Ovary (tissue), 9 donors: ENCODE measurements around the gene ORMDL2. TPM values are rescaled to one million over a fixed set of nuclear protein-coding genes. Genes with fewer than 3 reads are reported as not detected.

ENCODE experiments used
- DNase-seq, 5 donors: peaks; one replicate each; pipeline ENCODE4 v3.0.0-alpha.2; 2019 to 2020
- H3K27ac ChIP-seq, 2 donors: fragments of 200-600 bp; one replicate each; pipeline versions ENCODE4 v1.5.1 to v1.8.0; 2019 to 2022
- H3K27me3 ChIP-seq: fragments of 200-600 bp; one replicate; pipeline ENCODE4 v1.8.0; 2022
- H3K36me3 ChIP-seq: fragments of 200-600 bp; sonication (generic); one replicate; pipeline ENCODE4 v1.5.1; 2019
- H3K4me1 ChIP-seq: one replicate; pipeline ENCODE4 v1.8.1; 2013; ENCODE audit warnings: mild to moderate bottlenecking, moderate library complexity; ENCODE audit not compliant: insufficient read depth
- H3K4me3 ChIP-seq: fragments of 200-600 bp; sonication (generic); one replicate; pipeline ENCODE4 v1.5.1; 2017
- H3K9me3 ChIP-seq, 2 donors: fragments of 200-600 bp in 1 of 2; sonication (generic) in 1 of 2; one replicate each; pipeline versions ENCODE4 v1.5.1 to v1.8.1; 2013 to 2019; ENCODE audit warnings: mild to moderate bottlenecking in 1 of 2, moderate library complexity in 1 of 2
- CTCF ChIP-seq, 3 donors: fragments of 450-650 bp in 2 of 3; fragments of 200-600 bp in 1 of 3; IDR thresholded peaks; one replicate each; pipeline versions ENCODE4 v1.5.1 to v1.8.0; 2016 to 2022; ENCODE audit warnings: antibody characterized with exemption in 3 of 3, mild to moderate bottlenecking in 1 of 3
- EP300 ChIP-seq: sonication (generic); formaldehyde crosslinking; IDR thresholded peaks from one replicate; pipeline ENCODE4 v1.6.1; 2017; ENCODE audit warnings: antibody characterized with exemption
- POLR2A ChIP-seq: fragments of 450-650 bp; IDR thresholded peaks from one replicate; pipeline ENCODE4 v1.6.1; 2017; ENCODE audit warnings: antibody characterized with exemption, mild to moderate bottlenecking, moderate library complexity
- WGBS, 3 donors: extraction: QIAGEN DNeasy Blood & Tissue Kit in 1 of 3; methylation state at CpG; one replicate each; pipeline versions ENCODE4 v1.1.5 to v1.1.7; 2013 to 2017; 5-methylcytosine and 5-hydroxymethylcytosine counted together
- intact Hi-C, 4 donors: fragments of 100-400 bp; cut with DNase I; formaldehyde crosslinking; loops; one replicate each; pipeline versions ENCODE4 v1.11.0 to v1.15.1; 2022 to 2023
- polyA plus RNA-seq, 2 donors: library from polyadenylated mRNA; stranded (reverse); fragments of 200-250 nt in 1 of 2; fragments of 350-450 nt in 1 of 2; fragmentation: Illumina TruSeq in 1 of 2; extraction: RNeasy Lipid Tissue Mini Kit (QIAGEN cat#74804) in 1 of 2; gene quantifications; one replicate each; pipeline ENCODE4 v1.2.3, GENCODE V29; 2013 to 2014
- total RNA-seq, 7 donors: library from RNA; depleted of rRNA in 2 of 7; stranded (reverse); fragments of >200 nt in 2 of 7; fragmentation: NEBNext Ultra II Directional in 3 of 7; extraction: Animal tissue kit (Norgen Biotek cat#: 25700) in 3 of 7; gene quantifications; one replicate each; pipeline versions ENCODE4 v1.1.0 to v1.2.4, GENCODE V29; 2016 to 2023
- donor health status: DM: no; HTN: no; CAD: no; lungs with moderate emphysema.
- donor health status: DM: no; HTN: no; CAD: no.
- donor health status: Bipolar disorder and iron deficiency.
- donor health status: DM: yes; HTN: yes; CAD: no.
- donor health status: DM: no; HTN: no; CAD: no.
- donor health status: DM: yes; HTN: yes; CAD: no.

ORMDL2 gene
- total and polyA plus RNA-seq, 9 donors: 8.6 to 38.9 (median 20.8) TPM

GRCh38 chr12:55797068-55797467 lies 20.8 kb upstream of the ORMDL2 start:
- intact Hi-C loops: loop anchor here in 1 of 4 donors (10.0 kb wide), 1 partner anchor 52 kb away; the partner anchor contains the start of gene GDF11
- no peaks in the 10 kb centered on the region for H3K36me3 ChIP-seq

GRCh38 chr12:55797550-55797949 lies 20.3 kb upstream of the ORMDL2 start:
- Histone ChIP-seq H3K4me1 (no peaks in the 10 kb centered on the region), H3K27ac (no peak overlapping the region), H3K36me3 (no peaks in the 10 kb centered on the region), H3K4me3 (no peak overlapping the region), H3K27me3 (no peaks in the 10 kb centered on the region), H3K9me3 (no peaks in the 10 kb centered on the region)
- WGBS, 3 donors: 81 to 84% (median 82%) methylated on average over 4 of the region's 4 CpGs
- intact Hi-C loops: loop anchor here in 1 of 4 donors (10.0 kb wide), 1 partner anchor 53 kb away; the partner anchor contains the start of gene GDF11
- no peak for DNase-seq
- TF ChIP-seq EP300 (no peak), POLR2A (no peak), CTCF (IDR thresholded peaks at IDR 0.05) (no peak)

More at GRCh38 chr12:55797068-55797467, 20.8 kb upstream of the ORMDL2 start:
- no peak overlapping the region for H3K4me3 ChIP-seq
- DNase-seq: no peak
- H3K27me3 ChIP-seq: no peaks in the 10 kb centered on the region
- 43 to 51% (median 47%) methylated on average over 5 of the region's 5 CpGs for WGBS, 3 donors
- no peak overlapping the region for H3K27ac ChIP-seq
- TF ChIP-seq EP300: no peak
- no peak for TF ChIP-seq POLR2A
- TF ChIP-seq CTCF (IDR thresholded peaks at IDR 0.05): no peak
- H3K9me3 ChIP-seq: no peaks in the 10 kb centered on the region
- H3K4me1 ChIP-seq: no peaks in the 10 kb centered on the region

GRCh38 chr12:55806982-55807381 lies 10.9 kb upstream of the ORMDL2 start:
- H3K9me3 ChIP-seq: no peaks in the 10 kb centered on the region
- DNase-seq: no peak
- intact Hi-C loops: loop anchor here in 1 of 4 donors (10.0 kb wide), 1 partner anchor 62 kb away; the partner anchor contains the start of gene GDF11
- 86 to 90% (median 89%) methylated on average over 8 of the region's 8 CpGs for WGBS, 3 donors
- H3K27me3 ChIP-seq: no peaks in the 10 kb centered on the region
- H3K4me3 ChIP-seq: no peak overlapping the region
- TF ChIP-seq EP300 (no peak), POLR2A (no peak), CTCF (IDR thresholded peaks at IDR 0.05) (no peak)
- no peak overlapping the region for H3K27ac ChIP-seq
- H3K36me3 ChIP-seq: no peaks in the 10 kb centered on the region
- H3K4me1 ChIP-seq: peaks cover 1% of the 10 kb centered on the region

- no peak overlapping the region for H3K27ac ChIP-seq
- DNase-seq: no peak
- peaks cover 1% of the 10 kb centered on the region for H3K4me1 ChIP-seq
- TF ChIP-seq CTCF (IDR thresholded peaks at IDR 0.05): no peak
- TF ChIP-seq POLR2A: no peak
- no peaks in the 10 kb centered on the region for H3K9me3 ChIP-seq
- intact Hi-C loops: loop anchor here in 1 of 4 donors (10.0 kb wide), 1 partner anchor 64 kb away; the partner anchor contains the start of gene GDF11
- no peaks in the 10 kb centered on the region for H3K27me3 ChIP-seq
- no peak overlapping the region for H3K4me3 ChIP-seq
- WGBS, 3 donors: 72 to 75% (median 73%) methylated on average over 5 of the region's 5 CpGs
- H3K36me3 ChIP-seq: no peaks in the 10 kb centered on the region
These were observed 8.6 kb upstream of the ORMDL2 start for GRCh38 chr12:55809274-55809673.
